CD1c-positive myeloid dendritic cell (primary cell): ENCODE results near the gene CARMIL1.
A peak's percentile ranks its signal among the peaks of the same experiment; 100 is the strongest.

Source experiments
- DNase-seq: peaks from one replicate; pipeline ENCODE4 v3.0.0-alpha.2; 2016; ENCODE audit errors: extremely low spot score

The CARMIL1 gene

GRCh38 chr6:25411316-25411950, 132.3 kb downstream of the CARMIL1 start:
- no peak for DNase-seq

- DNase-seq = peak; percentile 30
These were observed 134.2 kb downstream of the CARMIL1 start for GRCh38 chr6:25413207-25413905.

GRCh38 chr6:25414168-25414567, 135.0 kb downstream of the CARMIL1 start:
- no peak for DNase-seq

- no peak for DNase-seq
These were observed 135.6 kb downstream of the CARMIL1 start for GRCh38 chr6:25414755-25415154.

GRCh38 chr6:25415274-25415673, 136.1 kb downstream of the CARMIL1 start:
- no peak for DNase-seq

GRCh38 chr6:25415701-25416100, 136.5 kb downstream of the CARMIL1 start:
- no peak for DNase-seq

- DNase-seq = no peak
These were observed 138.0 kb downstream of the CARMIL1 start for GRCh38 chr6:25417046-25417605.

- DNase-seq = no peak
These were observed 139.4 kb downstream of the CARMIL1 start for GRCh38 chr6:25418454-25419052.

GRCh38 chr6:25419879-25420278, 140.7 kb downstream of the CARMIL1 start:
- DNase-seq = no peak

GRCh38 chr6:25423358-25423757, 144.2 kb downstream of the CARMIL1 start:
- DNase-seq = no peak

GRCh38 chr6:25424303-25424702, 145.1 kb downstream of the CARMIL1 start:
- DNase-seq = no peak

- no peak for DNase-seq
These were observed 148.4 kb downstream of the CARMIL1 start for GRCh38 chr6:25427549-25427948.

GRCh38 chr6:25428758-25429317, 149.7 kb downstream of the CARMIL1 start:
- no peak for DNase-seq

GRCh38 chr6:25431306-25431974, 152.3 kb downstream of the CARMIL1 start:
- DNase-seq = no peak

GRCh38 chr6:25431975-25432307, 152.8 kb downstream of the CARMIL1 start:
- no peak for DNase-seq

- DNase-seq = peak; percentile 28
These were observed 155.7 kb downstream of the CARMIL1 start for GRCh38 chr6:25434921-25435320.

- DNase-seq = peak; percentile 48
These were observed 156.3 kb downstream of the CARMIL1 start for GRCh38 chr6:25435416-25435985.

- no peak for DNase-seq
These were observed 157.6 kb downstream of the CARMIL1 start for GRCh38 chr6:25436760-25437159.

- no peak for DNase-seq
These were observed 160.2 kb downstream of the CARMIL1 start for GRCh38 chr6:25439368-25439767.

- DNase-seq = no peak
These were observed 162.6 kb downstream of the CARMIL1 start for GRCh38 chr6:25441663-25442270.

- DNase-seq = no peak
These were observed 163.7 kb downstream of the CARMIL1 start for GRCh38 chr6:25442898-25443297.
